ENCODE measurements around the gene SDR39U1.

SDR39U1 gene

GRCh38 chr14:24428628-24429394 is 13.8 kb downstream of the SDR39U1 start:
- no peak for FAIRE-seq

- FAIRE-seq, result no peak
Observed at GRCh38 chr14:24427537-24428508, 14.8 kb downstream of the SDR39U1 start.

GRCh38 chr14:24426912-24427536 is 15.6 kb downstream of the SDR39U1 start:
- no peak for FAIRE-seq

- FAIRE-seq, result no peak
Observed at GRCh38 chr14:24426150-24426911, 16.2 kb downstream of the SDR39U1 start.

GRCh38 chr14:24425704-24426103 is 16.9 kb downstream of the SDR39U1 start:
- no peak for FAIRE-seq

GRCh38 chr14:24422694-24423601 is 19.6 kb downstream of the SDR39U1 start:
- no peak for FAIRE-seq

- FAIRE-seq, result no peak
Observed at GRCh38 chr14:24422261-24422660, 20.3 kb downstream of the SDR39U1 start.

- no peak for FAIRE-seq
Observed at GRCh38 chr14:24418492-24418873, 24.1 kb downstream of the SDR39U1 start.

- FAIRE-seq, result no peak
Observed at GRCh38 chr14:24417832-24418491, 24.6 kb downstream of the SDR39U1 start.

GRCh38 chr14:24416932-24417619 is 25.5 kb downstream of the SDR39U1 start:
- no peak for FAIRE-seq

- no peak for FAIRE-seq
Observed at GRCh38 chr14:24416254-24416931, 26.2 kb downstream of the SDR39U1 start.

GRCh38 chr14:24415421-24416253 is 26.9 kb downstream of the SDR39U1 start:
- FAIRE-seq, result no peak

- FAIRE-seq, result no peak
Observed at GRCh38 chr14:24414732-24415420, 27.7 kb downstream of the SDR39U1 start.

GRCh38 chr14:24414077-24414476 is 28.5 kb downstream of the SDR39U1 start:
- FAIRE-seq, result no peak

- no peak for FAIRE-seq
Observed at GRCh38 chr14:24411443-24412389, 30.9 kb downstream of the SDR39U1 start.

GRCh38 chr14:24409956-24410355 is 32.6 kb downstream of the SDR39U1 start:
- FAIRE-seq, result no peak

- FAIRE-seq, result no peak
Observed at GRCh38 chr14:24409192-24409591, 33.4 kb downstream of the SDR39U1 start.

Measured in colon (tissue), 2 donors.